Measurements from ENCODE around the gene TAS2R42. TPM values are rescaled to one million over a fixed set of nuclear protein-coding genes. Genes with fewer than 3 reads are reported as not detected.

TAS2R42 gene
- total RNA-seq, 6 donors from 2014 or later: not detected

- Histone ChIP-seq H3K4me1 (peaks cover 23 to 35% (median 31%) of the 10 kb centered on the region in 4 donors), H3K27me3 (no peaks in the 10 kb centered on the region), H3K27ac (peak within 1 kb of the TSS; percentile 94 to 99 (median 97)), H3K36me3 (no peaks in the 10 kb centered on the region), H3K4me3 (peak within 1 kb of the TSS; percentile 66 to 89 (median 84)), H3K9me3 (no peaks in the 10 kb centered on the region)
- ATAC-seq (ENCODE audit: low FRiP score in 2 of 2): peak; percentile 98 to 100
- peak; percentile 70 to 81 for TF ChIP-seq POLR2AphosphoS5 (IDR thresholded peaks at IDR 0.05)
- TF ChIP-seq, protein P1, sequence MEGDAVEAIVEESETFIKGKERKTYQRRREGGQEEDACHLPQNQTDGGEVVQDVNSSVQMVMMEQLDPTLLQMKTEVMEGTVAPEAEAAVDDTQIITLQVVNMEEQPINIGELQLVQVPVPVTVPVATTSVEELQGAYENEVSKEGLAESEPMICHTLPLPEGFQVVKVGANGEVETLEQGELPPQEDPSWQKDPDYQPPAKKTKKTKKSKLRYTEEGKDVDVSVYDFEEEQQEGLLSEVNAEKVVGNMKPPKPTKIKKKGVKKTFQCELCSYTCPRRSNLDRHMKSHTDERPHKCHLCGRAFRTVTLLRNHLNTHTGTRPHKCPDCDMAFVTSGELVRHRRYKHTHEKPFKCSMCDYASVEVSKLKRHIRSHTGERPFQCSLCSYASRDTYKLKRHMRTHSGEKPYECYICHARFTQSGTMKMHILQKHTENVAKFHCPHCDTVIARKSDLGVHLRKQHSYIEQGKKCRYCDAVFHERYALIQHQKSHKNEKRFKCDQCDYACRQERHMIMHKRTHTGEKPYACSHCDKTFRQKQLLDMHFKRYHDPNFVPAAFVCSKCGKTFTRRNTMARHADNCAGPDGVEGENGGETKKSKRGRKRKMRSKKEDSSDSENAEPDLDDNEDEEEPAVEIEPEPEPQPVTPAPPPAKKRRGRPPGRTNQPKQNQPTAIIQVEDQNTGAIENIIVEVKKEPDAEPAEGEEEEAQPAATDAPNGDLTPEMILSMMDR (IDR thresholded peaks at IDR 0.05): peak in 4 of 6 experiments; percentile 5 to 43 (median 28)
- TF ChIP-seq EP300 (IDR thresholded peaks at IDR 0.05): no peak
- TF ChIP-seq POLR2A (IDR thresholded peaks at IDR 0.05): peak in 3 of 4 donors; percentile 67 to 81 (median 79)
- DNase-seq: peak; percentile 95 to 96
- 0 to 1% methylated on average over 14 to 69 of the region's 70 CpGs for WGBS, 2 donors
Measured at GRCh38 chr12:11171145-11171968, 15.4 kb downstream of the TAS2R42 start, which contains the start of gene SMIM10L1. Gene SMIM10L1, plus strand, starts transcription at chr12:11171194. Its CDS starts 163 bp downstream, at chr12:11171357.

DNA sequence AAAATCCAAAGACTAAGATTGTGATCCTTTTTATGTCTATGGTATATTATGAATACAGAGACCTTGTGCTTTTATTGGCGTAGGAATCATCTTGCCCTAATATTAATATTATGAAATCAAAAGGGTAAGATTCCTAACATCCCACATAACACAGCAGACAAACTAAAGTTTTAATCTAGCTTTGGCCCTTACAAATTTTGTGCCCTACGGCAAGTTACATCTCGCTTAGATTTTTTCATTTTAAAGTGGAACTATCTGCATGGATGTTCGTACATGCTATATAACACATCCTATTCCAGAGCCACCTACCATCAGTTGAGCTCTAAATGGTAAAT, 16.0 kb downstream of the TAS2R42 start:
- H3K4me1 ChIP-seq: peaks cover 23 to 35% (median 31%) of the 10 kb centered on the region in 4 donors
- peaks cover 0 to 5% (median 0%) of the 10 kb centered on the region in 4 donors for H3K36me3 ChIP-seq
- TF ChIP-seq POLR2AphosphoS5 (IDR thresholded peaks at IDR 0.05) (no peak), POLR2A (IDR thresholded peaks at IDR 0.05) (no peak), EP300 (IDR thresholded peaks at IDR 0.05) (no peak)
- TF ChIP-seq, protein P1 (IDR thresholded peaks at IDR 0.05): no peak

GRCh38 chr12:11166300-11166699, 20.4 kb downstream of the TAS2R42 start:
- peaks cover 0 to 7% (median 0%) of the 10 kb centered on the region in 4 donors for H3K36me3 ChIP-seq
- TF ChIP-seq, protein P1 (IDR thresholded peaks at IDR 0.05): no peak
- H3K27ac ChIP-seq: no peak overlapping the region
- ATAC-seq (ENCODE audit: low FRiP score in 2 of 2) (no peak), DNase-seq (no peak)
- H3K9me3 ChIP-seq: no peaks in the 10 kb centered on the region
- no peak overlapping the region for H3K4me3 ChIP-seq
- peaks cover 15 to 26% (median 20%) of the 10 kb centered on the region in 4 donors for H3K4me1 ChIP-seq
- no peaks in the 10 kb centered on the region for H3K27me3 ChIP-seq

More for the DNA sequence above, 16.0 kb downstream of the TAS2R42 start:
- peak overlapping the region; percentile 66 to 89 (median 84) for H3K4me3 ChIP-seq
- H3K27me3 ChIP-seq: no peaks in the 10 kb centered on the region
- no peaks in the 10 kb centered on the region for H3K9me3 ChIP-seq
- ATAC-seq (ENCODE audit: low FRiP score in 2 of 2) (no peak), DNase-seq (no peak)
- peak overlapping the region; percentile 94 to 99 (median 97) for H3K27ac ChIP-seq
- 2% methylated on average over 4 of the region's 4 CpGs for WGBS, 2 donors

DNA sequence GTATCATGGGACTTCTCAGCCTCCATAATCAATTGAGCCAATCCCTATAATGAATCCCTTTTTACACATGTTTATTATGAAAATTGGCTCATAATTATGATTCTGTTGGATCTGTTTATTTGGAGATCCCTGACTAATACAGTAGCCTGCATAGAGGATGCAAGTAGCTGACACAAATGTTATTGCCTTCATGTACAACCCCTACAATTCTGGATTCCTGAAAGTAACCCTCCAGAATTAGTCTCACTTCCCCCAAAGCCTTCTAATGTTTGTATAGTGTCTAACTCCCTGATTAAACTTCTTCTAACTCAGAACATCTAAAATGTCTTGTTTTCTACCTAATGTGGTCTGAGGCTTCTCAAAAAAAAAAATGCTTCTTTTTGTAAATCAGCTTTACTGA, 22.4 kb downstream of the TAS2R42 start:
- DNase-seq (no peak), ATAC-seq (ENCODE audit: low FRiP score in 2 of 2) (no peak)
- no peak overlapping the region for H3K27ac ChIP-seq

More for the DNA sequence above, 22.4 kb downstream of the TAS2R42 start:
- peaks cover 8 to 9% (median 8%) of the 10 kb centered on the region in 4 donors for H3K4me1 ChIP-seq
- TF ChIP-seq, protein P1 (IDR thresholded peaks at IDR 0.05): no peak
- TF ChIP-seq EP300 (IDR thresholded peaks at IDR 0.05) (no peak), POLR2A (IDR thresholded peaks at IDR 0.05) (no peak), POLR2AphosphoS5 (IDR thresholded peaks at IDR 0.05) (no peak)
- H3K4me3 ChIP-seq: no peak overlapping the region
- no peaks in the 10 kb centered on the region for H3K27me3 ChIP-seq
- H3K9me3 ChIP-seq: no peaks in the 10 kb centered on the region
- H3K36me3 ChIP-seq: peaks cover 0 to 7% (median 0%) of the 10 kb centered on the region in 4 donors
